Keratinocyte (primary cell): Measurements from ENCODE around the gene PALD1. TPM values are rescaled to one million over a fixed set of nuclear protein-coding genes. Genes with fewer than 3 reads are reported as not detected.

Experiments used
- DNase-seq: peaks from one replicate; pipeline ENCODE4 v3.0.0-alpha.2; 2011; ENCODE audit warnings: low read depth, missing footprints, low spot score
- FAIRE-seq: peaks from 2 replicates; lab custom pipeline; 2011; peaks lifted over from hg19 to GRCh38; lab: Jason Lieb, UNC
- H2AFZ ChIP-seq: 2 replicates; pipeline ENCODE4 v1.6.0; 2012; ENCODE audit warnings: low read length, control low read depth, inconsistent platforms; ENCODE audit not compliant: control insufficient read depth
- H3K27ac ChIP-seq: 2 replicates; pipeline ENCODE4 v1.5.1; 2011; ENCODE audit warnings: low read length; ENCODE audit not compliant: control insufficient read depth, insufficient read depth
- H3K27me3 ChIP-seq: 3 replicates; pipeline ENCODE4 v1.6.0; 2011; ENCODE audit warnings: low read length; ENCODE audit not compliant: control insufficient read depth, insufficient read depth; ENCODE audit errors: extremely low read depth
- H3K36me3 ChIP-seq, 2 experiments: 2 replicates in 1 of 2; 3 replicates in 1 of 2; pipeline ENCODE4 v1.5.1; 2011; ENCODE audit warnings: low read length in 2 of 2, mild to moderate bottlenecking in 1 of 2; ENCODE audit not compliant: control insufficient read depth in 2 of 2, insufficient read depth in 2 of 2; ENCODE audit errors: extremely low read depth in 1 of 2
- H3K4me1 ChIP-seq: 3 replicates; pipeline ENCODE4 v1.5.1; 2011; ENCODE audit warnings: low read length; ENCODE audit not compliant: control insufficient read depth, insufficient read depth; ENCODE audit errors: extremely low read depth
- H3K4me2 ChIP-seq: 3 replicates; pipeline ENCODE4 v1.6.0; 2011; ENCODE audit warnings: low read depth, low read length; ENCODE audit not compliant: control insufficient read depth, insufficient read depth; ENCODE audit errors: extremely low read depth
- H3K4me3 ChIP-seq, 3 experiments: fragments of 200-600 bp in 1 of 3; sonication (generic) in 1 of 3; 2 replicates in 2 of 3; 3 replicates in 1 of 3; pipeline ENCODE4 v1.5.1; 2011 to 2016; ENCODE audit warnings: low read length in 3 of 3, mild to moderate bottlenecking in 3 of 3, control low read depth in 2 of 3, inconsistent platforms in 1 of 3, low read depth in 1 of 3, mixed read lengths in 1 of 3, mixed run types in 1 of 3, moderate library complexity in 1 of 3; ENCODE audit not compliant: control insufficient read depth in 2 of 3, insufficient read depth in 2 of 3; ENCODE audit errors: extremely low read depth in 1 of 3
- H3K79me2 ChIP-seq: 2 replicates; pipeline ENCODE4 v1.6.0; 2012; ENCODE audit warnings: low read length; ENCODE audit not compliant: control insufficient read depth, insufficient read depth
- H3K9ac ChIP-seq: 3 replicates; pipeline ENCODE4 v1.6.0; 2011; ENCODE audit warnings: low read length; ENCODE audit not compliant: control insufficient read depth, insufficient read depth; ENCODE audit errors: extremely low read depth
- H3K9me1 ChIP-seq: 3 replicates; pipeline ENCODE4 v1.6.0; 2011; ENCODE audit warnings: low read length; ENCODE audit not compliant: control insufficient read depth, insufficient read depth; ENCODE audit errors: extremely low read depth
- H3K9me3 ChIP-seq: 2 replicates; pipeline ENCODE4 v1.5.1; 2012; ENCODE audit warnings: low read depth, low read length; ENCODE audit not compliant: control insufficient read depth
- H4K20me1 ChIP-seq: 3 replicates; pipeline ENCODE4 v1.6.0; 2011; ENCODE audit warnings: low read length; ENCODE audit not compliant: control insufficient read depth, insufficient read depth; ENCODE audit errors: extremely low read depth
- CTCF ChIP-seq, 3 experiments: IDR thresholded peaks in 1 of 3; conservative IDR thresholded peaks in 1 of 3; optimal IDR thresholded peaks in 1 of 3; 2 replicates in 2 of 3; 3 replicates in 1 of 3; pipeline versions ENCODE3 to v1.5.1; 2011; ENCODE audit warnings: low read length in 3 of 3, mild to moderate bottlenecking in 3 of 3, moderate library complexity in 2 of 3, control low read depth in 1 of 3, inconsistent platforms in 1 of 3; ENCODE audit not compliant: insufficient read depth in 2 of 3; ENCODE audit errors: extremely low read depth in 1 of 3
- EZH2 ChIP-seq: IDR thresholded peaks from one replicate; pipeline ENCODE4 v1.6.1; 2012; ENCODE audit warnings: inconsistent platforms, mild to moderate bottlenecking, low read length, moderate library complexity
- dilution Hi-C: fragments of 300-500 bp; cut with MboI; formaldehyde crosslinking; loops from one replicate; pipeline ENCODE4 v1.7.0; 2020; ENCODE audit warnings: low sequenced_read_pairs; ENCODE audit not compliant: extremely low pct_ligation_motif_present
- polyA plus RNA-seq, 5 experiments: library from polyadenylated mRNA; depleted of rRNA in 3 of 5; stranded (reverse) in 3 of 5; stranded (forward) in 1 of 5; unstranded in 1 of 5; fragments of >200 nt; gene quantifications; 1 replicate in 1 of 5; 2 replicates in 3 of 5; 3 replicates in 1 of 5; pipeline versions ENCODE4 v1.2.1 to v1.2.3, GENCODE V29; 2011 to 2012; ENCODE audit warnings: missing spikeins in 2 of 5, low read depth in 1 of 5, low replicate concordance in 1 of 5

The PALD1 gene
- polyA plus RNA-seq, 1 donor (not counting 4 experiments of a cell fraction or from before 2014, with no cell fraction given) = 0.83 TPM

GRCh38 chr10:70504521-70505358 lies 26.2 kb downstream of the PALD1 start:
- no peaks in the 10 kb centered on the region for H3K9me1 ChIP-seq
- no peak overlapping the region for H3K4me3 ChIP-seq
- FAIRE-seq = no peak
- no peaks in the 10 kb centered on the region for H3K79me2 ChIP-seq
- DNase-seq = no peak
- H3K36me3 ChIP-seq = no peaks in the 10 kb centered on the region
- no peak overlapping the region for H3K9ac ChIP-seq
- H3K27ac ChIP-seq = no peak overlapping the region
- no peaks in the 10 kb centered on the region for H4K20me1 ChIP-seq
- H3K4me2 ChIP-seq = no peak overlapping the region
- no peaks in the 10 kb centered on the region for H3K9me3 ChIP-seq
- no peaks in the 10 kb centered on the region for H3K4me1 ChIP-seq
- TF ChIP-seq CTCF (optimal IDR thresholded peaks at IDR 0.05 in 1 of 3, IDR thresholded peaks at IDR 0.05 in 1 of 3, conservative IDR thresholded peaks at IDR 0.05 in 1 of 3; ENCODE audit: extremely low read depth in 1 of 3, insufficient read depth in 2 of 3, low read length in 3 of 3) = no peak
- TF ChIP-seq EZH2 = no peak
- no peaks in the 10 kb centered on the region for H3K27me3 ChIP-seq
- H2AFZ ChIP-seq = no peak overlapping the region
- dilution Hi-C loops = no loop called here

- Histone ChIP-seq H4K20me1 (no peaks in the 10 kb centered on the region), H3K79me2 (no peaks in the 10 kb centered on the region), H3K27ac (no peak overlapping the region), H3K27me3 (no peaks in the 10 kb centered on the region), H2AFZ (no peak overlapping the region), H3K4me1 (no peaks in the 10 kb centered on the region), H3K4me3 (no peak overlapping the region), H3K9me1 (no peaks in the 10 kb centered on the region), H3K4me2 (no peak overlapping the region), H3K9ac (no peak overlapping the region), H3K9me3 (no peaks in the 10 kb centered on the region), H3K36me3 (no peaks in the 10 kb centered on the region)
- dilution Hi-C loops = no loop called here
- DNase-seq (no peak), FAIRE-seq (no peak)
- TF ChIP-seq EZH2 = no peak
- no peak for TF ChIP-seq CTCF (optimal IDR thresholded peaks at IDR 0.05 in 1 of 3, IDR thresholded peaks at IDR 0.05 in 1 of 3, conservative IDR thresholded peaks at IDR 0.05 in 1 of 3; ENCODE audit: extremely low read depth in 1 of 3, insufficient read depth in 2 of 3, low read length in 3 of 3)
Measured at GRCh38 chr10:70505908-70506307, 27.3 kb downstream of the PALD1 start.
